ENCODE data around the gene CHCHD4. TPM values are rescaled to one million over a fixed set of nuclear protein-coding genes. Genes with fewer than 3 reads are reported as not detected.

CHCHD4 gene
- total and polyA plus RNA-seq, 2 of the 8 experiments (the other 6 are each of a cell fraction or from before 2014, with no cell fraction given): 15.0 to 22.3 TPM

GRCh38 chr3:14124615-14125192 lies at the start of gene CHCHD4, which contains the start of gene TMEM43 (continued):
- TF ChIP-seq KDM5A (IDR thresholded peaks at IDR 0.05; ENCODE audit: low read length): no peak
- TF ChIP-seq CHD1 (IDR thresholded peaks at IDR 0.05; ENCODE audit: low read depth, low read length): no peak
- TF ChIP-seq SRF (IDR thresholded peaks at IDR 0.05; ENCODE audit: low read depth, low read length): 0 out of 2 replicates have a peak, but pooled peaks have one; percentile 20
- TF ChIP-seq JUN (IDR thresholded peaks at IDR 0.05; ENCODE audit: low read depth, low read length): no peak
- TF ChIP-seq SAP30 (IDR thresholded peaks at IDR 0.05; ENCODE audit: insufficient read depth, insufficient replicate concordance, low read length): no peak
- no peak for TF ChIP-seq SP2 (IDR thresholded peaks at IDR 0.05; ENCODE audit: low read length)
- TF ChIP-seq RNF2 (IDR thresholded peaks at IDR 0.05; ENCODE audit: borderline replicate concordance, low read depth, low read length, missing control alignments, poor library complexity, severe bottlenecking): no peak
- no peak for TF ChIP-seq SP4 (IDR thresholded peaks at IDR 0.05; ENCODE audit: low read length)
- TF ChIP-seq BACH1 (IDR thresholded peaks at IDR 0.05; ENCODE audit: low read length): no peak

Measured in H1 (cell line).